ENCODE measurements around the gene RTP2.

DNA sequence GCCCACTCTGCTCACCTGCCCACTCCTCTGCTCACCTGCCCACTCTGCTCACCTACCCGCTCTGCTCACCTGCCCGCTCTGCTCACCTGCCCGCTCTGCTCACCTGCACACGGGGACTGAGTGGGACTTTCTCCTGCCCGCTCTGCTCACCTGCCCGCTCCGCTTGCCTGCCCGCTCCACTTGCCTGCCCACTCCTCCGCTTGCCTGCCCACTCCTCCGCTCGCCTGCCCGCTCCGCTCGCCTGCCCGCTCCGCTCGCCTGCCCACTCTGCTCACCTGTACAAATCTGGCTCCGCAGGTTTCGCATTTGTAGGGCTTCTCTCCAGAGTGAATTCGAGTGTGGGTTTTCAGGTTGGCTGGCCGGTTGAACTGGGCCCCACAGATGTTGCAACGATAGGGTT lies 22.9 kb upstream of the RTP2 start:
- TF ChIP-seq, protein P1, sequence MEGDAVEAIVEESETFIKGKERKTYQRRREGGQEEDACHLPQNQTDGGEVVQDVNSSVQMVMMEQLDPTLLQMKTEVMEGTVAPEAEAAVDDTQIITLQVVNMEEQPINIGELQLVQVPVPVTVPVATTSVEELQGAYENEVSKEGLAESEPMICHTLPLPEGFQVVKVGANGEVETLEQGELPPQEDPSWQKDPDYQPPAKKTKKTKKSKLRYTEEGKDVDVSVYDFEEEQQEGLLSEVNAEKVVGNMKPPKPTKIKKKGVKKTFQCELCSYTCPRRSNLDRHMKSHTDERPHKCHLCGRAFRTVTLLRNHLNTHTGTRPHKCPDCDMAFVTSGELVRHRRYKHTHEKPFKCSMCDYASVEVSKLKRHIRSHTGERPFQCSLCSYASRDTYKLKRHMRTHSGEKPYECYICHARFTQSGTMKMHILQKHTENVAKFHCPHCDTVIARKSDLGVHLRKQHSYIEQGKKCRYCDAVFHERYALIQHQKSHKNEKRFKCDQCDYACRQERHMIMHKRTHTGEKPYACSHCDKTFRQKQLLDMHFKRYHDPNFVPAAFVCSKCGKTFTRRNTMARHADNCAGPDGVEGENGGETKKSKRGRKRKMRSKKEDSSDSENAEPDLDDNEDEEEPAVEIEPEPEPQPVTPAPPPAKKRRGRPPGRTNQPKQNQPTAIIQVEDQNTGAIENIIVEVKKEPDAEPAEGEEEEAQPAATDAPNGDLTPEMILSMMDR (IDR thresholded peaks at IDR 0.05; ENCODE audit: low read length): no peak
- TF ChIP-seq EZH2 (optimal IDR thresholded peaks at IDR 0.05; ENCODE audit: low read depth, low read length) (no peak), EZH2phosphoT487 (IDR thresholded peaks at IDR 0.05; ENCODE audit: low read length) (no peak)

All from MM.1S (cell line).